Fibroblast of lung (primary cell): Measurements from ENCODE around the gene HMMR. TPM values are rescaled to one million over a fixed set of nuclear protein-coding genes. Genes with fewer than 3 reads are reported as not detected.

Source experiments
- DNase-seq, 2 donors: peaks; one replicate each; pipeline versions ENCODE4 v3.0.0 to v3.0.0-alpha.2; 2010; ENCODE audit warnings: low read depth in 2 of 2
- H2AFZ ChIP-seq: 2 replicates; pipeline ENCODE4 v1.5.1; 2012; ENCODE audit warnings: low read length, control low read depth, inconsistent platforms
- H3K27ac ChIP-seq: 2 replicates; pipeline ENCODE4 v1.5.1; 2011; ENCODE audit warnings: low read length, control low read depth; ENCODE audit not compliant: insufficient read depth
- H3K27me3 ChIP-seq: 2 replicates; pipeline ENCODE4 v1.5.1; 2011; ENCODE audit warnings: mild to moderate bottlenecking, low read length; ENCODE audit not compliant: control insufficient read depth, insufficient read depth
- H3K36me3 ChIP-seq: 2 replicates; pipeline ENCODE4 v1.5.1; 2011; ENCODE audit warnings: low read length; ENCODE audit not compliant: control insufficient read depth, insufficient read depth
- H3K4me1 ChIP-seq: 2 replicates; pipeline ENCODE4 v1.5.1; 2011; ENCODE audit warnings: low read length; ENCODE audit not compliant: control insufficient read depth, insufficient read depth; ENCODE audit errors: extremely low read depth
- H3K4me2 ChIP-seq: 2 replicates; pipeline ENCODE4 v1.5.1; 2011; ENCODE audit warnings: low read length, control low read depth; ENCODE audit not compliant: insufficient read depth; ENCODE audit errors: extremely low read depth
- H3K4me3 ChIP-seq, 4 experiments: fragments of 200-600 bp in 1 of 4; sonication (generic) in 1 of 4; replicated peaks in 1 of 4; 2 replicates each; pipeline ENCODE4 v1.5.1; 2011 to 2016; ENCODE audit warnings: low read length in 4 of 4, low read depth in 3 of 4, mild to moderate bottlenecking in 3 of 4, control low read depth in 2 of 4, inconsistent platforms in 1 of 4, mixed read lengths in 1 of 4; ENCODE audit not compliant: insufficient read depth in 1 of 4; ENCODE audit errors: control extremely low read depth in 1 of 4
- H3K79me2 ChIP-seq: 2 replicates; pipeline ENCODE4 v1.5.1; 2012; ENCODE audit warnings: mild to moderate bottlenecking, low read length, inconsistent platforms; ENCODE audit not compliant: control insufficient read depth, insufficient read depth
- H3K9ac ChIP-seq: 2 replicates; pipeline ENCODE4 v1.5.1; 2011; ENCODE audit warnings: mild to moderate bottlenecking, low read length, control low read depth; ENCODE audit not compliant: insufficient read depth
- H3K9me3 ChIP-seq: 2 replicates; pipeline ENCODE4 v1.5.1; 2012; ENCODE audit warnings: low read depth, low read length; ENCODE audit not compliant: control insufficient read depth, insufficient read depth
- H4K20me1 ChIP-seq: 2 replicates; pipeline ENCODE4 v1.5.1; 2011; ENCODE audit warnings: low read length; ENCODE audit not compliant: control insufficient read depth, insufficient read depth; ENCODE audit errors: extremely low read depth
- EZH2 ChIP-seq: IDR thresholded peaks from 2 replicates; pipeline ENCODE4 v1.5.1; 2012; ENCODE audit warnings: low read length, control low read depth, mild to moderate bottlenecking; ENCODE audit errors: missing control alignments
- polyA plus RNA-seq, 2 donors: library from polyadenylated mRNA; depleted of rRNA in 1 of 2; stranded (reverse) in 1 of 2; unstranded in 1 of 2; fragments of >200 nt; gene quantifications; 2 replicates each; pipeline ENCODE4 v1.2.1, GENCODE V29; 2011 to 2012; ENCODE audit warnings: missing spikeins in 1 of 2
- total RNA-seq: library from RNA; depleted of rRNA; stranded (reverse); fragments of >200 nt; gene quantifications from 2 replicates; pipeline ENCODE4 v1.2.1, GENCODE V29; 2014
- TF ChIP-seq, protein P1 (sequence below), 2 donors: IDR thresholded peaks in 1 of 2; conservative IDR thresholded peaks in 1 of 2; 1 replicate in 1 of 2; 2 replicates in 1 of 2; pipeline ENCODE4 v1.5.1; 2011 to 2012; ENCODE audit warnings: low read length in 2 of 2, control low read depth in 1 of 2, inconsistent platforms in 1 of 2, low read depth in 1 of 2, mild to moderate bottlenecking in 1 of 2

HMMR gene
- total and polyA plus RNA-seq, 2 donors (not counting 1 experiment from before 2014, with no cell fraction given) = 5.6 to 19.7 TPM

DNA sequence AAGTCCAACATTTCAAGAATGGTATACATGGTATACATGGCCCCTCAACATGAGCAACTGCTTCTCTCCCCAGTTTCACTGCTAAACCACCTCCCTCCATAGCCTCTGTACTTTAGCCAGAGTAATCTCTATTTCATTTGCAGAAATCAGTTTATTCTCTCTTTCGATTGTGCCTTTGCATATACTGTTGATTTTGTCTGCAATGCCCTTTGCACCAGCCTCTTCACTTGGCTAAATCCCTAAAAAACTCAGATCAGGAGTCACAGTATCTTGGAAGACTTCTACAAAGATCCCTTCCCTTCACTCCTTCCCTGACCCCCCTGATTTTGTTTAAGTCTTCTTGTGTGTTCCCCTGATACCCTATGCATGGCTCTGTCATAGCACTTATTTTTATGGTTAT, 27.9 kb upstream of the HMMR start:
- Histone ChIP-seq H3K79me2 (peaks cover 1% of the 10 kb centered on the region), H3K4me3 (no peak overlapping the region), H3K27me3 (no peaks in the 10 kb centered on the region)

DNA sequence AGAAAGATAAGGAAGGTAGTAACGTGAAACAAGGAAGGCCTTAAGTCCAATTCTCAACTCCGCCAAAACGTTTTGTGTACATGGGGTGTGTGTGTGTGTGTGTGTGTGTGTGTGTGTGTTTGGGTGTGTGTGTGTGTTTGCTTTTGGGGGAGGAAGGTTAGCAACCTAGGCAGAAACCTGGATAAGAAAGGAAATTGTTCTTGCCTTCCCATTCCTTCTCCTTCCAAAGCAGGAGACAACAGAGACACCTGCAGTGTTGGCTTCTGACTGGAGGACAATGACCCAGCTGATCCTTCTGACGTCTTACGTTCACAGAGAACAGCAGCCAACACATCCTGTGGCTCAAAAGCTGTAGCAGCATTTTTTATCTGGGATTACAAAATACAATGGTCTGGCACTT, 27.2 kb upstream of the HMMR start:
- Histone ChIP-seq H3K79me2 (peaks cover 8% of the 10 kb centered on the region), H3K36me3 (no peaks in the 10 kb centered on the region), H3K9me3 (no peaks in the 10 kb centered on the region), H3K4me2 (no peak overlapping the region), H3K27me3 (no peaks in the 10 kb centered on the region), H3K27ac (no peak overlapping the region), H3K4me1 (no peaks in the 10 kb centered on the region), H3K9ac (no peak overlapping the region), H2AFZ (no peak overlapping the region), H3K4me3 (no peak overlapping the region), H4K20me1 (no peaks in the 10 kb centered on the region)
- no peak for TF ChIP-seq EZH2
- TF ChIP-seq, protein P1, sequence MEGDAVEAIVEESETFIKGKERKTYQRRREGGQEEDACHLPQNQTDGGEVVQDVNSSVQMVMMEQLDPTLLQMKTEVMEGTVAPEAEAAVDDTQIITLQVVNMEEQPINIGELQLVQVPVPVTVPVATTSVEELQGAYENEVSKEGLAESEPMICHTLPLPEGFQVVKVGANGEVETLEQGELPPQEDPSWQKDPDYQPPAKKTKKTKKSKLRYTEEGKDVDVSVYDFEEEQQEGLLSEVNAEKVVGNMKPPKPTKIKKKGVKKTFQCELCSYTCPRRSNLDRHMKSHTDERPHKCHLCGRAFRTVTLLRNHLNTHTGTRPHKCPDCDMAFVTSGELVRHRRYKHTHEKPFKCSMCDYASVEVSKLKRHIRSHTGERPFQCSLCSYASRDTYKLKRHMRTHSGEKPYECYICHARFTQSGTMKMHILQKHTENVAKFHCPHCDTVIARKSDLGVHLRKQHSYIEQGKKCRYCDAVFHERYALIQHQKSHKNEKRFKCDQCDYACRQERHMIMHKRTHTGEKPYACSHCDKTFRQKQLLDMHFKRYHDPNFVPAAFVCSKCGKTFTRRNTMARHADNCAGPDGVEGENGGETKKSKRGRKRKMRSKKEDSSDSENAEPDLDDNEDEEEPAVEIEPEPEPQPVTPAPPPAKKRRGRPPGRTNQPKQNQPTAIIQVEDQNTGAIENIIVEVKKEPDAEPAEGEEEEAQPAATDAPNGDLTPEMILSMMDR (conservative IDR thresholded peaks at IDR 0.05 in 1 of 2, IDR thresholded peaks at IDR 0.05 in 1 of 2; ENCODE audit: low read depth in 1 of 2, low read length in 2 of 2) = no peak
- DNase-seq = no peak

More for the DNA sequence above, 27.9 kb upstream of the HMMR start:
- no peaks in the 10 kb centered on the region for H3K36me3 ChIP-seq
- H3K27ac ChIP-seq = no peak overlapping the region
- no peak overlapping the region for H2AFZ ChIP-seq
- no peaks in the 10 kb centered on the region for H4K20me1 ChIP-seq
- no peaks in the 10 kb centered on the region for H3K9me3 ChIP-seq
- no peak for DNase-seq
- no peak overlapping the region for H3K9ac ChIP-seq
- no peak overlapping the region for H3K4me2 ChIP-seq
- TF ChIP-seq, protein P1 (conservative IDR thresholded peaks at IDR 0.05 in 1 of 2, IDR thresholded peaks at IDR 0.05 in 1 of 2; ENCODE audit: low read depth in 1 of 2, low read length in 2 of 2) = no peak
- TF ChIP-seq EZH2 = no peak
- H3K4me1 ChIP-seq = no peaks in the 10 kb centered on the region

DNA sequence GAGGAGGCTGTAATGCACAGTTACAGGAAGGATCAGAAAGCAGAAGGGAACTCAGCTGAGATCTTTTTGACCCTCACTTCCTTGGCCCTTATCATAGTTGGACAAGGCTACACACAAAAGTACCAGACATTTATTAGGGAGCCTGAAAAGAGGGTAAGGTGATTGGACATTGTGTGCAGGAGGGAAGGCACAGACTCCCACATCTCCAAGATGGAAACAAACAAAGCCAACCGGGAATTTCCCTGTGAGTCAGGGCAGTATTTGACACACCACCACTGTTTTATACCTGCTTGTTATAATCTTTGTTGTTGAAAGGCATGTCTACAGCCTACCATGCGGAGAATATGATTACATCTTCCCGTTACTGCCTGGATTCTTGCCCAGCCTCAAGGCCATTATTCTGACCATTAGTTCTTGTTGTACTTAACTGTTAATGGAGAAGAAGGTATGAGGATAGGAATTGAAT, 26.0 kb upstream of the HMMR start:
- TF ChIP-seq, protein P1 (conservative IDR thresholded peaks at IDR 0.05 in 1 of 2, IDR thresholded peaks at IDR 0.05 in 1 of 2; ENCODE audit: low read depth in 1 of 2, low read length in 2 of 2) = no peak
- no peak for TF ChIP-seq EZH2
- Histone ChIP-seq H3K27me3 (no peaks in the 10 kb centered on the region), H3K27ac (no peak overlapping the region), H3K4me2 (no peak overlapping the region), H4K20me1 (no peaks in the 10 kb centered on the region), H3K4me1 (peaks cover 3% of the 10 kb centered on the region), H3K36me3 (no peaks in the 10 kb centered on the region), H3K9ac (no peak overlapping the region), H2AFZ (peak overlapping the region; percentile 11), H3K79me2 (peaks cover 20% of the 10 kb centered on the region), H3K4me3 (no peak overlapping the region), H3K9me3 (no peaks in the 10 kb centered on the region)
- peak in 1 of 2 donors; percentile 78 for DNase-seq
